GM19395 (cell line): Measurements from ENCODE around the gene TMCO1.
"Not testable (repeated sequence)": the region's sequence is repeated elsewhere in the genome, so short reads cannot be mapped to it uniquely, and the experiment has no call there.

ENCODE experiments used
- ATAC-seq: cut with Tn5 transposase; IDR thresholded peaks from one replicate; pipeline ENCODE4 v1.9.1; 2021; ENCODE audit warnings: mild to moderate bottlenecking, moderate library complexity; ENCODE audit not compliant: unreplicated experiment

TMCO1 gene

GRCh38 chr1:165688046-165688445 is 80.6 kb downstream of the TMCO1 start:
- ATAC-seq: no peak

- peak; percentile 68 for ATAC-seq
These were observed 81.7 kb downstream of the TMCO1 start for GRCh38 chr1:165686971-165687433.

GRCh38 chr1:165686121-165686970 is 82.3 kb downstream of the TMCO1 start:
- ATAC-seq: peak; percentile 87

- no peak for ATAC-seq
These were observed 84.7 kb downstream of the TMCO1 start for GRCh38 chr1:165683848-165684485.

DNA sequence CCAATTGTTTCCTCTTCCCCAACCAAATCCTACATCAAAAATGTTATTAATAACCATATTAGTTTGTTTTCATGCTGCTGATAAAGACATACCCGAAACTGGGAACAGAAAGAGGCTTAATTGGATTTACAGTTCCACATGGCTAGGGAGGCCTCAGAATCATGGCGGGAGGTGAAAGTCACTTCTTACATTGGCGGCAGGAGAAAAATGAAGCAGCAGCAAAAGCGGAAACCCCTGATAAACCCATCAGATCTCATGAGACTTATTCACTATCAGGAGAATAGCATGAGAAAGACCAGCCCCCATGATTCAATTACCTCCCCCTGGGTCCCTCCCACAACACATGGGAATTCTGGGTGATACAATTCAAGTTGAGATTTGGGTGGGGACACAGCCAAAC is 87.9 kb downstream of the TMCO1 start:
- ATAC-seq: not testable (repeated sequence)

DNA sequence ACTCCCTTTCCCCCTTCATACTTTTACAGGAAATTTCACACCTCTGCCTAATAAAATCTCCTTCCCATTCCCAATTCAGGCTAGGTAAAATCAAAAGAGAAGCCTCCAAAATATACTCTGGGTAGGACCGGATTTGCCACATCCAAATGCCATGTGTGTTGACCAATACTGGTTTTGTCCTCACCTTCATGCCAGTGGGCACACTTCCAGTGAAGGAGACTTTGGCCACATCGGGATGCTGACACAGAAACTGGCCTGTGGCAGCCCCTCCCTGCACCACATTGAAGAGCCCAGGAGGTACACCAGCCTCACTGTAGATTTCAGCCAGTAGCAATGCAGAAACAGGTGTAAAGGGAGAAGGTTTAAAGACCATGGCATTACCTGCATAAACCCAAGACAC is 88.4 kb downstream of the TMCO1 start:
- no peak for ATAC-seq

GRCh38 chr1:165679282-165680036 is 89.2 kb downstream of the TMCO1 start:
- no peak for ATAC-seq

GRCh38 chr1:165678509-165678908 is 90.2 kb downstream of the TMCO1 start:
- ATAC-seq: no peak
